ENCODE results near the gene CTLA4. TPM values are rescaled to one million over a fixed set of nuclear protein-coding genes. Genes with fewer than 3 reads are reported as not detected.

Gene CTLA4
- total and polyA plus RNA-seq, 2 of the 4 experiments (the other 2 are of a cell fraction): not detected

GRCh38 chr2:203835892-203836800 lies 31.4 kb upstream of the CTLA4 start (continued):
- TF ChIP-seq, protein P1, sequence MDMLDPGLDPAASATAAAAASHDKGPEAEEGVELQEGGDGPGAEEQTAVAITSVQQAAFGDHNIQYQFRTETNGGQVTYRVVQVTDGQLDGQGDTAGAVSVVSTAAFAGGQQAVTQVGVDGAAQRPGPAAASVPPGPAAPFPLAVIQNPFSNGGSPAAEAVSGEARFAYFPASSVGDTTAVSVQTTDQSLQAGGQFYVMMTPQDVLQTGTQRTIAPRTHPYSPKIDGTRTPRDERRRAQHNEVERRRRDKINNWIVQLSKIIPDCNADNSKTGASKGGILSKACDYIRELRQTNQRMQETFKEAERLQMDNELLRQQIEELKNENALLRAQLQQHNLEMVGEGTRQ (IDR thresholded peaks at IDR 0.05; ENCODE audit: low read depth, low read length): no peak

- no TSS peak for BruUV-seq (replicated peaks)
- Histone ChIP-seq H3K18ac (ENCODE audit: low read depth, low read length) (no peak overlapping the region), H3K9me1 (ENCODE audit: insufficient read depth, low read length) (no peaks in the 10 kb centered on the region), H3K27me3 (ENCODE audit: control insufficient read depth, insufficient read depth, low read length) (peaks cover 33% of the 10 kb centered on the region), H3K23ac (ENCODE audit: low read depth, low read length) (no peak overlapping the region), H2BK120ac (ENCODE audit: low read depth, low read length) (no peak overlapping the region), H2AK5ac (ENCODE audit: low read depth, low read length) (no peak overlapping the region), H2AK9ac (replicated peaks; ENCODE audit: low read depth, low read length, poor library complexity) (no peak overlapping the region), H3K27ac (ENCODE audit: insufficient read depth, low read length) (no peak overlapping the region), H4K91ac (ENCODE audit: insufficient read depth, low read depth, low read length) (no peak overlapping the region), H2AFZ (replicated peaks; ENCODE audit: low read length, poor library complexity) (no peak overlapping the region), H2BK15ac (ENCODE audit: low read depth, low read length) (no peak overlapping the region), H2BK5ac (ENCODE audit: low read depth, low read length, poor library complexity, severe bottlenecking) (no peak overlapping the region), H3K4ac (ENCODE audit: low read depth, low read length) (no peak overlapping the region), H3K9ac (ENCODE audit: low read depth, low read length) (no peak overlapping the region), H3K4me2 (ENCODE audit: low read depth, low read length) (no peak overlapping the region), H3K56ac (ENCODE audit: extremely low read depth, insufficient read depth, low read length) (no peak overlapping the region), H4K20me1 (ENCODE audit: insufficient read depth, low read length) (no peaks in the 10 kb centered on the region), H3K79me1 (ENCODE audit: low read depth in 1 of 2, low read length in 2 of 2) (no peaks in the 10 kb centered on the region), H3K14ac (replicated peaks; ENCODE audit: low read depth, low read length) (no peak overlapping the region), H3K36me3 (ENCODE audit: control insufficient read depth, insufficient read depth, low read length) (no peaks in the 10 kb centered on the region), H4K8ac (ENCODE audit: low read depth in 2 of 2, low read length in 2 of 2) (no peak overlapping the region), H3K4me3 (ENCODE audit: insufficient read depth, low read depth, low read length) (no peak overlapping the region), H3K4me1 (ENCODE audit: control insufficient read depth, insufficient read depth, low read length) (no peaks in the 10 kb centered on the region), H2BK20ac (ENCODE audit: low read depth, low read length) (no peak overlapping the region), H3K9me3 (ENCODE audit: control insufficient read depth, insufficient read depth, low read length) (no peaks in the 10 kb centered on the region), H4K5ac (ENCODE audit: low read depth, low read length) (no peak overlapping the region)
- ATAC-seq (ENCODE audit: low read depth): no peak
- CTCF ChIA-PET: no interaction called here
- intact Hi-C loops (cut with micrococcal nuclease): no loop called here
- no peak for DNase-seq
- dilution Hi-C loops (cut with HindIII; ENCODE audit: low sequenced_read_pairs, unreplicated experiment): no loop called here
- in situ Hi-C loops (cut with MboI; ENCODE audit: low sequenced_read_pairs): no loop called here
- no CpG with 5 or more reads among the region's 5 CpGs for WGBS, 2 experiments (ENCODE audit: extremely low coverage in 2 of 2, insufficient read length in 1 of 2)
- TF ChIP-seq RAD21 (IDR thresholded peaks at IDR 0.05; ENCODE audit: low read length) (no peak), FOS (IDR thresholded peaks at IDR 0.05; ENCODE audit: low read depth, low read length) (no peak), RFX5 (IDR thresholded peaks at IDR 0.05; ENCODE audit: low read depth, low read length) (no peak), RCOR1 (IDR thresholded peaks at IDR 0.05; ENCODE audit: insufficient replicate concordance, low read length) (no peak), MAFK (IDR thresholded peaks at IDR 0.05; ENCODE audit: low read depth, low read length) (no peak), MXI1 (IDR thresholded peaks at IDR 0.05; ENCODE audit: borderline replicate concordance, low read depth, low read length) (no peak), SMC3 (IDR thresholded peaks at IDR 0.05; ENCODE audit: low read depth, low read length) (no peak)
- TF ChIP-seq, protein P1 (IDR thresholded peaks at IDR 0.05; ENCODE audit: low read depth, low read length): no peak
- POLR2A ChIA-PET (ENCODE audit: unreplicated experiment): no interaction called here
These were observed 26.8 kb upstream of the CTLA4 start for GRCh38 chr2:203840655-203841205.
